HG02938 (cell line): Measurements from ENCODE around the gene PAX5.

Experiments used
- ATAC-seq: cut with Tn5 transposase; IDR thresholded peaks from one replicate; pipeline ENCODE4 v1.9.1; 2021; ENCODE audit warnings: mild to moderate bottlenecking, moderate library complexity; ENCODE audit not compliant: unreplicated experiment

Gene PAX5

GRCh38 chr9:36935768-36936497 is 98.1 kb downstream of the PAX5 start:
- peak; percentile 81 for ATAC-seq

GRCh38 chr9:36935332-36935731 is 98.7 kb downstream of the PAX5 start:
- ATAC-seq = peak; percentile 20

GRCh38 chr9:36934478-36935065 is 99.5 kb downstream of the PAX5 start:
- no peak for ATAC-seq

GRCh38 chr9:36933676-36934215 is 100.3 kb downstream of the PAX5 start:
- ATAC-seq = no peak

- ATAC-seq = no peak
Observed at GRCh38 chr9:36932198-36932597, 101.9 kb downstream of the PAX5 start.

- ATAC-seq = no peak
Observed at GRCh38 chr9:36930941-36931340, 103.1 kb downstream of the PAX5 start.

- no peak for ATAC-seq
Observed at GRCh38 chr9:36929350-36929675, 104.8 kb downstream of the PAX5 start.

GRCh38 chr9:36928670-36929349 is 105.3 kb downstream of the PAX5 start:
- ATAC-seq = peak; percentile 55

- no peak for ATAC-seq
Observed at GRCh38 chr9:36928210-36928609, 105.9 kb downstream of the PAX5 start.

GRCh38 chr9:36924757-36925432 is 109.2 kb downstream of the PAX5 start:
- no peak for ATAC-seq

GRCh38 chr9:36924071-36924470 is 110.0 kb downstream of the PAX5 start:
- ATAC-seq = no peak

GRCh38 chr9:36923025-36923625 is 110.9 kb downstream of the PAX5 start:
- ATAC-seq = no peak

- no peak for ATAC-seq
Observed at GRCh38 chr9:36922548-36922947, 111.5 kb downstream of the PAX5 start.

GRCh38 chr9:36914212-36914577 is 119.9 kb downstream of the PAX5 start:
- ATAC-seq = no peak

- ATAC-seq = no peak
Observed at GRCh38 chr9:36913393-36914211, 120.5 kb downstream of the PAX5 start.

- ATAC-seq = no peak
Observed at GRCh38 chr9:36912620-36913019, 121.4 kb downstream of the PAX5 start.

- ATAC-seq = no peak
Observed at GRCh38 chr9:36911601-36912412, 122.3 kb downstream of the PAX5 start.

- no peak for ATAC-seq
Observed at GRCh38 chr9:36911037-36911436, 123.0 kb downstream of the PAX5 start.

- no peak for ATAC-seq
Observed at GRCh38 chr9:36906492-36906891, 127.6 kb downstream of the PAX5 start.
